GM12878 (cell line): ENCODE data around the gene WDR41. TPM values are rescaled to one million over a fixed set of nuclear protein-coding genes. Genes with fewer than 3 reads are reported as not detected.

Experiments
- ASH2L ChIP-seq: fragments of 300-600, 200-600 bp; sonication (generic); IDR thresholded peaks from 2 replicates; pipeline ENCODE4 v1.6.1; 2017; ENCODE audit warnings: low read depth, mild to moderate bottlenecking, borderline replicate concordance
- EP300 ChIP-seq, 2 experiments: fragments of 150-350 bp in 1 of 2; IDR thresholded peaks; 2 replicates each; pipeline ENCODE4 v1.6.1; 2011 to 2012; ENCODE audit warnings: low read depth in 2 of 2, low read length in 2 of 2, borderline replicate concordance in 1 of 2, improper control_type of control experiment in 1 of 2, inconsistent platforms in 1 of 2; ENCODE audit not compliant: control insufficient read depth in 1 of 2
- FOS ChIP-seq: IDR thresholded peaks from 3 replicates; pipeline ENCODE4 v1.6.1; 2011; ENCODE audit warnings: borderline replicate concordance; ENCODE audit not compliant: insufficient read length; ENCODE audit errors: extremely low read depth
- GATAD2B ChIP-seq: fragments of 450-650 bp; conservative IDR thresholded peaks from 2 replicates; pipeline ENCODE4 v1.6.1; 2017; ENCODE audit warnings: low read depth, mild to moderate bottlenecking, moderate library complexity
- KLF5 ChIP-seq: fragments of 450-650 bp; IDR thresholded peaks from 2 replicates; pipeline ENCODE4 v1.6.1; 2014; ENCODE audit warnings: mild to moderate bottlenecking; ENCODE audit not compliant: partially characterized antibody
- MEF2B ChIP-seq: fragments of 450-650 bp; IDR thresholded peaks from 2 replicates; pipeline ENCODE4 v1.6.1; 2018; ENCODE audit warnings: mild to moderate bottlenecking, moderate library complexity; ENCODE audit not compliant: partially characterized antibody, poor library complexity, severe bottlenecking
- PML ChIP-seq: IDR thresholded peaks from 2 replicates; pipeline ENCODE4 v1.6.1; 2012; ENCODE audit warnings: low read length, inconsistent platforms
- SPI1 ChIP-seq: IDR thresholded peaks from 2 replicates; pipeline ENCODE4 v1.6.1; 2011; ENCODE audit warnings: low read depth, mild to moderate bottlenecking, low read length, moderate library complexity, borderline replicate concordance; ENCODE audit not compliant: insufficient read depth
- SREBF2 ChIP-seq: IDR thresholded peaks from 2 replicates; pipeline ENCODE4 v1.6.1; 2012; ENCODE audit warnings: mild to moderate bottlenecking, low read length
- ZNF274 ChIP-seq: IDR thresholded peaks from one replicate; pipeline ENCODE4 v1.8.0; 2011; ENCODE audit not compliant: insufficient read length, insufficient read depth
- polyA plus RNA-seq, 11 experiments: library from polyadenylated mRNA; depleted of rRNA in 4 of 11; unstranded in 6 of 11; stranded (reverse) in 5 of 11; fragments of >200 nt; fragmentation: Nextera tagmentation in 4 of 11; fragmentation: Illumina TruSeq in 1 of 11; extraction: Ambion mirVana in 4 of 11; extraction: Trizol in 1 of 11; gene quantifications; 1 replicate in 1 of 11; 2 replicates in 10 of 11; pipeline versions ENCODE4 v1.2.1 to v1.2.3, GENCODE V29; 2011 to 2016; ENCODE audit warnings: inconsistent platforms in 2 of 11, missing spikeins in 2 of 11, low read depth in 1 of 11
- total RNA-seq, 4 experiments: library from RNA; depleted of rRNA in 3 of 4; stranded (reverse); fragments of >200 nt in 3 of 4; fragmentation: Illumina TruSeq in 1 of 4; extraction: Trizol in 1 of 4; gene quantifications; 2 replicates each; pipeline versions ENCODE4 v1.2.1 to v1.2.3, GENCODE V29; 2013 to 2021
- TF ChIP-seq, protein P1 (sequence below): fragments of 450-650 bp; IDR thresholded peaks from 2 replicates; pipeline ENCODE4 v1.6.1; 2016; ENCODE audit warnings: mild to moderate bottlenecking, moderate library complexity, borderline replicate concordance
- TF ChIP-seq, protein P2 (sequence below): fragments of 450-650 bp; IDR thresholded peaks from 2 replicates; pipeline ENCODE4 v1.6.1; 2016; ENCODE audit warnings: mild to moderate bottlenecking
- TF ChIP-seq, protein P3 (sequence below): fragments of 450-650 bp; IDR thresholded peaks from 2 replicates; pipeline ENCODE4 v1.6.1; 2017; ENCODE audit warnings: mild to moderate bottlenecking, moderate library complexity
- TF ChIP-seq, protein P4 (sequence below): fragments of 450-650 bp; formaldehyde crosslinking; IDR thresholded peaks from 2 replicates; pipeline ENCODE4 v1.4.0; 2022; ENCODE audit warnings: mild to moderate bottlenecking, moderate library complexity

WDR41 gene
- total and polyA plus RNA-seq, 10 of the 15 experiments (the other 5 are each of a cell fraction or from before 2014, with no cell fraction given): 60.0 to 124 (median 84.4) TPM

DNA sequence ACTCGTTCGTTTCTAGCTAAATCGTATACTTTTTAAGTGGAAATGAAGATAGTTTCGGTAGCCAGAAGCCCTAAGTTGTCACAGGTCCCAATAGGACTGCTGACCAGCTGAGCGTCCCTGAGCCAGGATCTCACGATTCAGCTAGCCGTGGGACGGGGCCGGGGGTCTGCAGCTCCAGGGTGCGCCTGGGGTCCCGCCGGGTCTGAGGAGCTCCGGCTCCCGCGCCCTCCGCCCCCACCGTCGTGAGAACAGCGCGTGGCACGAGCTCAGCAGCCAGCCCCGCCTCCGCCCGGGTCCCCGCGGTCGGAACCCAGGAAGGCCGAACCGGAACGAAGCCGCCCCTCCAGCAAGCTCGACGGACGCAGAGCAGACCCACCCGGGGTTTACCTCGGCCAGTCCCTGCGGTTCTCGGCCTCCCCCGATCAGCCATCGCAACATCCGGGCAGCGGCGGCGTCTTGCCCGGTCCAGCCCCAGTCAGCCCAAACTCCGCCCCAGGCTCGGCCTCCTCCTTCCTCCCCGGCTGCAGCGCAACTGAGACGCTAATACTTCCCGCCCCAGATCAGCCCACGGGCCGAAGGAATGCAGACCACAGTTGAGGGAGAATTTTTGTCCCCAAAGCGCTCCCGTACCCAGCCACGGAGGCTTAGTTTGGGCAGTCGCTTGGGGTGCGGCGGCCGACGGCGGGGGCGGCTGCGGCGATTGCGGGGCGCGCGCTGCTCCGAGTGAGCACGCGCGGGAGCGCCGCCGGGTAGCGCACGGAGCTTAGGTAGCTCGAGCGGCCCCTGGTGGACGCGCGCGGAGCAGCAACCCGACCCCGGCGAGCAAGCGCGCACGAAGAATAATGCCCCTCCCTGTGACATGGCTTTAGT, at the start of gene WDR41 (continued):
- TF ChIP-seq, protein P1, sequence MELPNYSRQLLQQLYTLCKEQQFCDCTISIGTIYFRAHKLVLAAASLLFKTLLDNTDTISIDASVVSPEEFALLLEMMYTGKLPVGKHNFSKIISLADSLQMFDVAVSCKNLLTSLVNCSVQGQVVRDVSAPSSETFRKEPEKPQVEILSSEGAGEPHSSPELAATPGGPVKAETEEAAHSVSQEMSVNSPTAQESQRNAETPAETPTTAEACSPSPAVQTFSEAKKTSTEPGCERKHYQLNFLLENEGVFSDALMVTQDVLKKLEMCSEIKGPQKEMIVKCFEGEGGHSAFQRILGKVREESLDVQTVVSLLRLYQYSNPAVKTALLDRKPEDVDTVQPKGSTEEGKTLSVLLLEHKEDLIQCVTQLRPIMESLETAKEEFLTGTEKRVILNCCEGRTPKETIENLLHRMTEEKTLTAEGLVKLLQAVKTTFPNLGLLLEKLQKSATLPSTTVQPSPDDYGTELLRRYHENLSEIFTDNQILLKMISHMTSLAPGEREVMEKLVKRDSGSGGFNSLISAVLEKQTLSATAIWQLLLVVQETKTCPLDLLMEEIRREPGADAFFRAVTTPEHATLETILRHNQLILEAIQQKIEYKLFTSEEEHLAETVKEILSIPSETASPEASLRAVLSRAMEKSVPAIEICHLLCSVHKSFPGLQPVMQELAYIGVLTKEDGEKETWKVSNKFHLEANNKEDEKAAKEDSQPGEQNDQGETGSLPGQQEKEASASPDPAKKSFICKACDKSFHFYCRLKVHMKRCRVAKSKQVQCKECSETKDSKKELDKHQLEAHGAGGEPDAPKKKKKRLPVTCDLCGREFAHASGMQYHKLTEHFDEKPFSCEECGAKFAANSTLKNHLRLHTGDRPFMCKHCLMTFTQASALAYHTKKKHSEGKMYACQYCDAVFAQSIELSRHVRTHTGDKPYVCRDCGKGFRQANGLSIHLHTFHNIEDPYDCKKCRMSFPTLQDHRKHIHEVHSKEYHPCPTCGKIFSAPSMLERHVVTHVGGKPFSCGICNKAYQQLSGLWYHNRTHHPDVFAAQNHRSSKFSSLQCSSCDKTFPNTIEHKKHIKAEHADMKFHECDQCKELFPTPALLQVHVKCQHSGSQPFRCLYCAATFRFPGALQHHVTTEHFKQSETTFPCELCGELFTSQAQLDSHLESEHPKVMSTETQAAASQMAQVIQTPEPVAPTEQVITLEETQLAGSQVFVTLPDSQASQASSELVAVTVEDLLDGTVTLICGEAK: no peak; the same call in 1 of the 2 replicates
- TF ChIP-seq ZNF274 (no peak), SREBF2 (no peak), ASH2L (peak; percentile 91), EP300 (IDR thresholded peaks at IDR 0.05; ENCODE audit: borderline replicate concordance in 1 of 2, control insufficient read depth in 1 of 2, low read depth in 2 of 2, low read length in 2 of 2) (peak in 1 of 2 experiments; percentile 59; a peak in 2 of 4 replicates), SPI1 (peak; percentile 13; the same call in 1 of the 2 replicates), FOS (no peak), MEF2B (peak; percentile 18), PML (peak; percentile 19; the same call in 1 of the 2 replicates), GATAD2B (peak; percentile 88), KLF5 (peak; percentile 61)
- TF ChIP-seq, protein P2, sequence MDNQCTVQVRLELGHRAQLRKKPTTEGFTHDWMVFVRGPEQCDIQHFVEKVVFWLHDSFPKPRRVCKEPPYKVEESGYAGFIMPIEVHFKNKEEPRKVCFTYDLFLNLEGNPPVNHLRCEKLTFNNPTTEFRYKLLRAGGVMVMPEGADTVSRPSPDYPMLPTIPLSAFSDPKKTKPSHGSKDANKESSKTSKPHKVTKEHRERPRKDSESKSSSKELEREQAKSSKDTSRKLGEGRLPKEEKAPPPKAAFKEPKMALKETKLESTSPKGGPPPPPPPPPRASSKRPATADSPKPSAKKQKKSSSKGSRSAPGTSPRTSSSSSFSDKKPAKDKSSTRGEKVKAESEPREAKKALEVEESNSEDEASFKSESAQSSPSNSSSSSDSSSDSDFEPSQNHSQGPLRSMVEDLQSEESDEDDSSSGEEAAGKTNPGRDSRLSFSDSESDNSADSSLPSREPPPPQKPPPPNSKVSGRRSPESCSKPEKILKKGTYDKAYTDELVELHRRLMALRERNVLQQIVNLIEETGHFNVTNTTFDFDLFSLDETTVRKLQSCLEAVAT: 0 out of 2 replicates have a peak, but pooled peaks have one; percentile 73
- TF ChIP-seq, protein P3, sequence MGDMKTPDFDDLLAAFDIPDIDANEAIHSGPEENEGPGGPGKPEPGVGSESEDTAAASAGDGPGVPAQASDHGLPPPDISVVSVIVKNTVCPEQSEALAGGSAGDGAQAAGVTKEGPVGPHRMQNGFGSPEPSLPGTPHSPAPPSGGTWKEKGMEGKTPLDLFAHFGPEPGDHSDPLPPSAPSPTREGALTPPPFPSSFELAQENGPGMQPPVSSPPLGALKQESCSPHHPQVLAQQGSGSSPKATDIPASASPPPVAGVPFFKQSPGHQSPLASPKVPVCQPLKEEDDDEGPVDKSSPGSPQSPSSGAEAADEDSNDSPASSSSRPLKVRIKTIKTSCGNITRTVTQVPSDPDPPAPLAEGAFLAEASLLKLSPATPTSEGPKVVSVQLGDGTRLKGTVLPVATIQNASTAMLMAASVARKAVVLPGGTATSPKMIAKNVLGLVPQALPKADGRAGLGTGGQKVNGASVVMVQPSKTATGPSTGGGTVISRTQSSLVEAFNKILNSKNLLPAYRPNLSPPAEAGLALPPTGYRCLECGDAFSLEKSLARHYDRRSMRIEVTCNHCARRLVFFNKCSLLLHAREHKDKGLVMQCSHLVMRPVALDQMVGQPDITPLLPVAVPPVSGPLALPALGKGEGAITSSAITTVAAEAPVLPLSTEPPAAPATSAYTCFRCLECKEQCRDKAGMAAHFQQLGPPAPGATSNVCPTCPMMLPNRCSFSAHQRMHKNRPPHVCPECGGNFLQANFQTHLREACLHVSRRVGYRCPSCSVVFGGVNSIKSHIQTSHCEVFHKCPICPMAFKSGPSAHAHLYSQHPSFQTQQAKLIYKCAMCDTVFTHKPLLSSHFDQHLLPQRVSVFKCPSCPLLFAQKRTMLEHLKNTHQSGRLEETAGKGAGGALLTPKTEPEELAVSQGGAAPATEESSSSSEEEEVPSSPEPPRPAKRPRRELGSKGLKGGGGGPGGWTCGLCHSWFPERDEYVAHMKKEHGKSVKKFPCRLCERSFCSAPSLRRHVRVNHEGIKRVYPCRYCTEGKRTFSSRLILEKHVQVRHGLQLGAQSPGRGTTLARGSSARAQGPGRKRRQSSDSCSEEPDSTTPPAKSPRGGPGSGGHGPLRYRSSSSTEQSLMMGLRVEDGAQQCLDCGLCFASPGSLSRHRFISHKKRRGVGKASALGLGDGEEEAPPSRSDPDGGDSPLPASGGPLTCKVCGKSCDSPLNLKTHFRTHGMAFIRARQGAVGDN: peak; percentile 71
- TF ChIP-seq, protein P4, sequence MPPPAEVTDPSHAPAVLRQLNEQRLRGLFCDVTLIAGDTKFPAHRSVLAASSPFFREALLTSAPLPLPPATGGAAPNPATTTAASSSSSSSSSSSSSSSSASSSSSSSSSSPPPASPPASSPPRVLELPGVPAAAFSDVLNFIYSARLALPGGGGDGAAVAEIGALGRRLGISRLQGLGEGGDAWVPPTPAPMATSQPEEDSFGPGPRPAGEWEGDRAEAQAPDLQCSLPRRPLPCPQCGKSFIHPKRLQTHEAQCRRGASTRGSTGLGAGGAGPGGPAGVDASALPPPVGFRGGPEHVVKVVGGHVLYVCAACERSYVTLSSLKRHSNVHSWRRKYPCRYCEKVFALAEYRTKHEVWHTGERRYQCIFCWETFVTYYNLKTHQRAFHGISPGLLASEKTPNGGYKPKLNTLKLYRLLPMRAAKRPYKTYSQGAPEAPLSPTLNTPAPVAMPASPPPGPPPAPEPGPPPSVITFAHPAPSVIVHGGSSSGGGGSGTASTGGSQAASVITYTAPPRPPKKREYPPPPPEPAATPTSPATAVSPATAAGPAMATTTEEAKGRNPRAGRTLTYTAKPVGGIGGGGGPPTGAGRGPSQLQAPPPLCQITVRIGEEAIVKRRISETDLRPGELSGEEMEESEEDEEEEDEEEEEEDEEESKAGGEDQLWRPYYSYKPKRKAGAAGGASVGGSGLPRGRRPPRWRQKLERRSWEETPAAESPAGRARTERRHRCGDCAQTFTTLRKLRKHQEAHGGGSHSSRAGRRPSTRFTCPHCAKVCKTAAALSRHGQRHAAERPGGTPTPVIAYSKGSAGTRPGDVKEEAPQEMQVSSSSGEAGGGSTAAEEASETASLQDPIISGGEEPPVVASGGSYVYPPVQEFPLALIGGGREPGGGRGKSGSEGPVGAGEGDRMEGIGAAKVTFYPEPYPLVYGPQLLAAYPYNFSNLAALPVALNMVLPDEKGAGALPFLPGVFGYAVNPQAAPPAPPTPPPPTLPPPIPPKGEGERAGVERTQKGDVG: no peak
